Measurements from ENCODE around the gene ERC2.

DNA sequence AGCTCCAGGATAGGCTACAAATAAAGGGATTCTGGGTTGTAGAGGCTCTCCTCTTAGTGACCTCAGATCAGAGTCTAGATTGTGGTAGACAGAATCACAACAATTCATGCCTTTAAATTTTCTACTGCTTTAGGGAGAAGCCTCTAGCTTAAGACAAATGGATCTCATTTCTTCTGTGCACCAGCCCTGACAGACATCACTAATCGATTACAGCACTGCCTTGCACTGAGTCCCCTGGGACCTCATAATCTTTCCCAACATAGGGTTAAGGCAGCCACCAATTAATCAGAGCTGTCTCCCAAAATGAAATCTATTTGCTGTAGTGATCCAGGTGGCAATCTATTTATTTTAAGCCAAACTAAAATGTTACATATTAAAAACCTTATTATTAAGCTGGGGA lies 544.6 kb downstream of the ERC2 start:
- TF ChIP-seq TCF4 (CRISPR knock-in tag; IDR thresholded peaks at IDR 0.05; ENCODE audit: borderline replicate concordance) = no peak
- TF ChIP-seq PPARA (CRISPR knock-in tag; IDR thresholded peaks at IDR 0.05; ENCODE audit: borderline replicate concordance) = no peak
- TF ChIP-seq CSDC2 (CRISPR knock-in tag; IDR thresholded peaks at IDR 0.05) = no peak
- TF ChIP-seq, protein P1, sequence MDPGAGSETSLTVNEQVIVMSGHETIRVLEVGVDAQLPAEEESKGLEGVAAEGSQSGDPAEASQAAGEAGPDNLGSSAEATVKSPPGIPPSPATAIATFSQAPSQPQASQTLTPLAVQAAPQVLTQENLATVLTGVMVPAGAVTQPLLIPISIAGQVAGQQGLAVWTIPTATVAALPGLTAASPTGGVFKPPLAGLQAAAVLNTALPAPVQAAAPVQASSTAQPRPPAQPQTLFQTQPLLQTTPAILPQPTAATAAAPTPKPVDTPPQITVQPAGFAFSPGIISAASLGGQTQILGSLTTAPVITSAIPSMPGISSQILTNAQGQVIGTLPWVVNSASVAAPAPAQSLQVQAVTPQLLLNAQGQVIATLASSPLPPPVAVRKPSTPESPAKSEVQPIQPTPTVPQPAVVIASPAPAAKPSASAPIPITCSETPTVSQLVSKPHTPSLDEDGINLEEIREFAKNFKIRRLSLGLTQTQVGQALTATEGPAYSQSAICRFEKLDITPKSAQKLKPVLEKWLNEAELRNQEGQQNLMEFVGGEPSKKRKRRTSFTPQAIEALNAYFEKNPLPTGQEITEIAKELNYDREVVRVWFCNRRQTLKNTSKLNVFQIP (CRISPR knock-in tag; IDR thresholded peaks at IDR 0.05; ENCODE audit: borderline replicate concordance, low read depth) = no peak
- TF ChIP-seq, protein P2, sequence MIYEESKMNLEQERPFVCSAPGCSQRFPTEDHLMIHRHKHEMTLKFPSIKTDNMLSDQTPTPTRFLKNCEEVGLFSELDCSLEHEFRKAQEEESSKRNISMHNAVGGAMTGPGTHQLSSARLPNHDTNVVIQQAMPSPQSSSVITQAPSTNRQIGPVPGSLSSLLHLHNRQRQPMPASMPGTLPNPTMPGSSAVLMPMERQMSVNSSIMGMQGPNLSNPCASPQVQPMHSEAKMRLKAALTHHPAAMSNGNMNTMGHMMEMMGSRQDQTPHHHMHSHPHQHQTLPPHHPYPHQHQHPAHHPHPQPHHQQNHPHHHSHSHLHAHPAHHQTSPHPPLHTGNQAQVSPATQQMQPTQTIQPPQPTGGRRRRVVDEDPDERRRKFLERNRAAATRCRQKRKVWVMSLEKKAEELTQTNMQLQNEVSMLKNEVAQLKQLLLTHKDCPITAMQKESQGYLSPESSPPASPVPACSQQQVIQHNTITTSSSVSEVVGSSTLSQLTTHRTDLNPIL (CRISPR knock-in tag; IDR thresholded peaks at IDR 0.05; ENCODE audit: low read depth) = no peak
- no peak for TF ChIP-seq ARNTL (CRISPR knock-in tag; IDR thresholded peaks at IDR 0.05; ENCODE audit: borderline replicate concordance, low read depth)
- no peak for TF ChIP-seq ZNF565 (CRISPR knock-in tag; conservative IDR thresholded peaks at IDR 0.05; ENCODE audit: low read depth)
- no peak for TF ChIP-seq ZFP3 (CRISPR knock-in tag; IDR thresholded peaks at IDR 0.05)
- TF ChIP-seq, protein P3, sequence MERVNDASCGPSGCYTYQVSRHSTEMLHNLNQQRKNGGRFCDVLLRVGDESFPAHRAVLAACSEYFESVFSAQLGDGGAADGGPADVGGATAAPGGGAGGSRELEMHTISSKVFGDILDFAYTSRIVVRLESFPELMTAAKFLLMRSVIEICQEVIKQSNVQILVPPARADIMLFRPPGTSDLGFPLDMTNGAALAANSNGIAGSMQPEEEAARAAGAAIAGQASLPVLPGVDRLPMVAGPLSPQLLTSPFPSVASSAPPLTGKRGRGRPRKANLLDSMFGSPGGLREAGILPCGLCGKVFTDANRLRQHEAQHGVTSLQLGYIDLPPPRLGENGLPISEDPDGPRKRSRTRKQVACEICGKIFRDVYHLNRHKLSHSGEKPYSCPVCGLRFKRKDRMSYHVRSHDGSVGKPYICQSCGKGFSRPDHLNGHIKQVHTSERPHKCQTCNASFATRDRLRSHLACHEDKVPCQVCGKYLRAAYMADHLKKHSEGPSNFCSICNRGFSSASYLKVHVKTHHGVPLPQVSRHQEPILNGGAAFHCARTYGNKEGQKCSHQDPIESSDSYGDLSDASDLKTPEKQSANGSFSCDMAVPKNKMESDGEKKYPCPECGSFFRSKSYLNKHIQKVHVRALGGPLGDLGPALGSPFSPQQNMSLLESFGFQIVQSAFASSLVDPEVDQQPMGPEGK (CRISPR knock-in tag; IDR thresholded peaks at IDR 0.05; ENCODE audit: borderline replicate concordance) = no peak
- TF ChIP-seq, protein P4, sequence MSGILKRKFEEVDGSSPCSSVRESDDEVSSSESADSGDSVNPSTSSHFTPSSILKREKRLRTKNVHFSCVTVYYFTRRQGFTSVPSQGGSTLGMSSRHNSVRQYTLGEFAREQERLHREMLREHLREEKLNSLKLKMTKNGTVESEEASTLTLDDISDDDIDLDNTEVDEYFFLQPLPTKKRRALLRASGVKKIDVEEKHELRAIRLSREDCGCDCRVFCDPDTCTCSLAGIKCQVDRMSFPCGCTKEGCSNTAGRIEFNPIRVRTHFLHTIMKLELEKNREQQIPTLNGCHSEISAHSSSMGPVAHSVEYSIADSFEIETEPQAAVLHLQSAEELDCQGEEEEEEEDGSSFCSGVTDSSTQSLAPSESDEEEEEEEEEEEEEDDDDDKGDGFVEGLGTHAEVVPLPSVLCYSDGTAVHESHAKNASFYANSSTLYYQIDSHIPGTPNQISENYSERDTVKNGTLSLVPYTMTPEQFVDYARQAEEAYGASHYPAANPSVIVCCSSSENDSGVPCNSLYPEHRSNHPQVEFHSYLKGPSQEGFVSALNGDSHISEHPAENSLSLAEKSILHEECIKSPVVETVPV (CRISPR knock-in tag; IDR thresholded peaks at IDR 0.05) = no peak
- TF ChIP-seq OSR1 (CRISPR knock-in tag; IDR thresholded peaks at IDR 0.05) = no peak
- TF ChIP-seq BACH2 (CRISPR knock-in tag; IDR thresholded peaks at IDR 0.05; ENCODE audit: borderline replicate concordance) = no peak

Measured in SK-N-SH treated with all-trans-retinoic acid at 6 μM for 48 hours (cell line).